ENCODE measurements around the gene BUB3. TPM values are rescaled to one million over a fixed set of nuclear protein-coding genes. Genes with fewer than 3 reads are reported as not detected.

The BUB3 gene
- total RNA-seq, 3 donors from 2014 or later (not counting 1 experiment from before 2014, with no cell fraction given), result 122 to 145 (median 125) TPM

- Histone ChIP-seq H3K4me3 (ENCODE audit: low read length) (no peak overlapping the region), H3K27me3 (ENCODE audit: control insufficient read depth, insufficient read depth, low read length) (peaks cover 18% of the 10 kb centered on the region), H3K27ac (ENCODE audit: low read length) (no peak overlapping the region), H3K9me3 (ENCODE audit: control insufficient read depth, insufficient read depth, low read length) (no peaks in the 10 kb centered on the region), H3K4me1 (ENCODE audit: control insufficient read depth, insufficient read depth, low read length) (no peaks in the 10 kb centered on the region), H3K36me3 (ENCODE audit: control insufficient read depth, insufficient read depth, low read length) (no peaks in the 10 kb centered on the region)
- intact Hi-C loops (cut with micrococcal nuclease), result no loop called here
- no peak overlapping the region for H3K27ac Mint-ChIP-seq
- H3K4me1 Mint-ChIP-seq, result peaks cover 0 to 4% of the 10 kb centered on the region in 2 donors
- no peak for ATAC-seq
- 75% methylated on average over 8 of the region's 8 CpGs for WGBS (ENCODE audit: insufficient coverage)
- no peaks in the 10 kb centered on the region for H3K36me3 Mint-ChIP-seq
- DNase-seq, result no peak
- no peaks in the 10 kb centered on the region for H3K9me3 Mint-ChIP-seq
- peaks cover 35 to 41% of the 10 kb centered on the region in 2 donors for H3K27me3 Mint-ChIP-seq (ENCODE audit: low read depth in 2 of 2)
- TF ChIP-seq CTCF (IDR thresholded peaks at IDR 0.05), result no peak
- H3K4me3 Mint-ChIP-seq, result no peak overlapping the region
Observed at GRCh38 chr10:123119081-123119480, 35.1 kb upstream of the BUB3 start.

GRCh38 chr10:123126246-123126645 is 28.0 kb upstream of the BUB3 start:
- Histone ChIP-seq H3K4me3 (ENCODE audit: low read length) (no peak overlapping the region), H3K4me1 (ENCODE audit: control insufficient read depth, insufficient read depth, low read length) (no peaks in the 10 kb centered on the region), H3K36me3 (ENCODE audit: control insufficient read depth, insufficient read depth, low read length) (no peaks in the 10 kb centered on the region), H3K27me3 (ENCODE audit: control insufficient read depth, insufficient read depth, low read length) (peaks cover 13% of the 10 kb centered on the region), H3K27ac (ENCODE audit: low read length) (no peak overlapping the region), H3K9me3 (ENCODE audit: control insufficient read depth, insufficient read depth, low read length) (no peaks in the 10 kb centered on the region)
- WGBS (ENCODE audit: insufficient coverage), result 82% methylated on average over 5 of the region's 5 CpGs
- Mint-ChIP-seq H3K36me3 (no peaks in the 10 kb centered on the region), H3K4me1 (no peaks in the 10 kb centered on the region), H3K27ac (no peak overlapping the region), H3K4me3 (no peak overlapping the region), H3K9me3 (no peaks in the 10 kb centered on the region), H3K27me3 (ENCODE audit: low read depth in 2 of 2) (peaks cover 49 to 80% of the 10 kb centered on the region in 2 donors)
- intact Hi-C loops (cut with micrococcal nuclease), result no loop called here
- ATAC-seq, result no peak
- no peak for DNase-seq
- TF ChIP-seq CTCF (IDR thresholded peaks at IDR 0.05), result no peak

GRCh38 chr10:123129618-123130271 is 24.5 kb upstream of the BUB3 start:
- no peaks in the 10 kb centered on the region for H3K36me3 Mint-ChIP-seq
- H3K9me3 Mint-ChIP-seq, result no peaks in the 10 kb centered on the region
- WGBS (ENCODE audit: insufficient coverage), result 58% methylated on average over 3 of the region's 4 CpGs
- intact Hi-C loops (cut with micrococcal nuclease), result loop anchor here (10.0 kb wide), 1 partner anchor 835 kb away; no protein-coding TSS in a partner anchor
- peaks cover 4% of the 10 kb centered on the region for H3K9me3 ChIP-seq (ENCODE audit: control insufficient read depth, insufficient read depth, low read length)
- H3K27ac ChIP-seq (ENCODE audit: low read length), result no peak overlapping the region
- no peak overlapping the region for H3K4me3 ChIP-seq (ENCODE audit: low read length)
- H3K4me3 Mint-ChIP-seq, result no peak overlapping the region
- no peaks in the 10 kb centered on the region for H3K36me3 ChIP-seq (ENCODE audit: control insufficient read depth, insufficient read depth, low read length)
- no peak for ATAC-seq
- H3K27ac Mint-ChIP-seq, result no peak overlapping the region
- H3K4me1 Mint-ChIP-seq, result peaks cover 11 to 19% of the 10 kb centered on the region in 2 donors
- peaks cover 23% of the 10 kb centered on the region for H3K4me1 ChIP-seq (ENCODE audit: control insufficient read depth, insufficient read depth, low read length)
- H3K27me3 ChIP-seq (ENCODE audit: control insufficient read depth, insufficient read depth, low read length), result peaks cover 42% of the 10 kb centered on the region
- TF ChIP-seq CTCF (IDR thresholded peaks at IDR 0.05), result no peak
- peaks cover 62 to 94% of the 10 kb centered on the region in 2 donors for H3K27me3 Mint-ChIP-seq (ENCODE audit: low read depth in 2 of 2)
- no peak for DNase-seq
